Thyroid gland (tissue), 4 donors: ENCODE results near the gene FBXL13.
"Not testable (repeated sequence)": the region's sequence is repeated elsewhere in the genome, so short reads cannot be mapped to it uniquely, and the experiment has no call there.

Source experiments
- POLR2A ChIP-seq, 2 donors: fragments of 450-650 bp; IDR thresholded peaks; one replicate each; pipeline ENCODE4 v1.6.1; 2017; ENCODE audit warnings: antibody characterized with exemption in 2 of 2, mild to moderate bottlenecking in 2 of 2, moderate library complexity in 1 of 2
- TF ChIP-seq, protein P1 (sequence below), 6 experiments: fragments of 200-600 bp in 3 of 6; fragments of 450-650 bp in 3 of 6; sonication (generic) in 3 of 6; IDR thresholded peaks; one replicate each; pipeline ENCODE4 v1.5.1; 2016 to 2019; ENCODE audit warnings: antibody characterized with exemption in 6 of 6, mild to moderate bottlenecking in 2 of 6, inconsistent platforms in 1 of 6, moderate library complexity in 1 of 6

DNA sequence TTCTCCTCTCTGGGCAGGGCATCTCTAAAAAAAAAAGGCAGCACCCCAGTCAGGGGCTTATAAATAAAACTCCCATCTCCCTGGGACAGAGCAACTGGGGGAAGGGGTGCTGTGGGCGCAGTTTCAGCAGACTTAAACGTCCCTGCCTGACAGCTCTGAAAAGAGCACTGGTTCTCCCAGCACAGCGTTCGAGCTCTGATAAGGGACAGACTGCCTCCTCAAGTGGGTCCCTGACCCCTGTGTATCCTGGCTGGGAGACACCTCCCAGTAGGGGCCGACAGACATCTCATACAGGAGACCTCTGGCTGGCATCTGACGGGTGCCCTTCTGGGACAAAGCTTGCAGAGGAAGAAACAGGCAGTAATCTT is 32.1 kb upstream of the FBXL13 start:
- TF ChIP-seq, protein P1, sequence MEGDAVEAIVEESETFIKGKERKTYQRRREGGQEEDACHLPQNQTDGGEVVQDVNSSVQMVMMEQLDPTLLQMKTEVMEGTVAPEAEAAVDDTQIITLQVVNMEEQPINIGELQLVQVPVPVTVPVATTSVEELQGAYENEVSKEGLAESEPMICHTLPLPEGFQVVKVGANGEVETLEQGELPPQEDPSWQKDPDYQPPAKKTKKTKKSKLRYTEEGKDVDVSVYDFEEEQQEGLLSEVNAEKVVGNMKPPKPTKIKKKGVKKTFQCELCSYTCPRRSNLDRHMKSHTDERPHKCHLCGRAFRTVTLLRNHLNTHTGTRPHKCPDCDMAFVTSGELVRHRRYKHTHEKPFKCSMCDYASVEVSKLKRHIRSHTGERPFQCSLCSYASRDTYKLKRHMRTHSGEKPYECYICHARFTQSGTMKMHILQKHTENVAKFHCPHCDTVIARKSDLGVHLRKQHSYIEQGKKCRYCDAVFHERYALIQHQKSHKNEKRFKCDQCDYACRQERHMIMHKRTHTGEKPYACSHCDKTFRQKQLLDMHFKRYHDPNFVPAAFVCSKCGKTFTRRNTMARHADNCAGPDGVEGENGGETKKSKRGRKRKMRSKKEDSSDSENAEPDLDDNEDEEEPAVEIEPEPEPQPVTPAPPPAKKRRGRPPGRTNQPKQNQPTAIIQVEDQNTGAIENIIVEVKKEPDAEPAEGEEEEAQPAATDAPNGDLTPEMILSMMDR (IDR thresholded peaks at IDR 0.05): not testable (repeated sequence)
- TF ChIP-seq POLR2A (IDR thresholded peaks at IDR 0.05): not testable (repeated sequence)
